ENCODE results near the gene PELO. TPM values are rescaled to one million over a fixed set of nuclear protein-coding genes. Genes with fewer than 3 reads are reported as not detected.

PELO gene
- total and polyA plus RNA-seq, 9 of the 15 experiments (the other 6 are each of a cell fraction or from before 2014, with no cell fraction given) = 5.8 to 14.6 (median 9.6) TPM

GRCh38 chr5:52799983-52800393 lies 12.3 kb downstream of the PELO start (continued):
- no peak for TF ChIP-seq FOXO4 (CRISPR knock-in tag; IDR thresholded peaks at IDR 0.05)
- TF ChIP-seq SETDB1 (IDR thresholded peaks at IDR 0.05; ENCODE audit: low read length) = no peak
- no peak for TF ChIP-seq ARNT (IDR thresholded peaks at IDR 0.05)
- no peak for TF ChIP-seq RBM14 (IDR thresholded peaks at IDR 0.05; ENCODE audit: borderline replicate concordance, insufficient read depth, low read depth, low read length)
- no peak for TF ChIP-seq SMAD3 (CRISPR knock-in tag; conservative IDR thresholded peaks at IDR 0.05)
- no peak for TF ChIP-seq BMI1 (IDR thresholded peaks at IDR 0.05; ENCODE audit: low read length)
- TF ChIP-seq CCAR2 (IDR thresholded peaks at IDR 0.05; ENCODE audit: low read depth, low read length) = no peak
- no peak for TF ChIP-seq ZNF232 (CRISPR knock-in tag; IDR thresholded peaks at IDR 0.05)
- TF ChIP-seq MCM3 (IDR thresholded peaks at IDR 0.05) = no peak
- no peak for TF ChIP-seq E4F1 (CRISPR knock-in tag; IDR thresholded peaks at IDR 0.05; ENCODE audit: borderline replicate concordance)
- TF ChIP-seq MGA (IDR thresholded peaks at IDR 0.05) = no peak
- TF ChIP-seq THRB (CRISPR knock-in tag; conservative IDR thresholded peaks at IDR 0.05) = no peak
